Tibial nerve (tissue), 4 donors: ENCODE results near the gene SPATA46.

ENCODE experiments used
- EP300 ChIP-seq, 2 donors: sonication (generic); formaldehyde crosslinking; IDR thresholded peaks; one replicate each; pipeline ENCODE4 v1.6.1; 2017; ENCODE audit warnings: antibody characterized with exemption in 2 of 2, mild to moderate bottlenecking in 1 of 2
- TF ChIP-seq, protein P1 (sequence below), 5 experiments: fragments of 200-600 bp in 3 of 5; fragments of 450-650 bp in 2 of 5; sonication (generic) in 3 of 5; IDR thresholded peaks; one replicate each; pipeline ENCODE4 v1.5.1; 2016 to 2019; ENCODE audit warnings: antibody characterized with exemption in 5 of 5, mild to moderate bottlenecking in 3 of 5, moderate library complexity in 2 of 5

GRCh38 chr1:162404550-162405160, 28.0 kb upstream of the SPATA46 start:
- TF ChIP-seq EP300 (IDR thresholded peaks at IDR 0.05): no peak
- TF ChIP-seq, protein P1, sequence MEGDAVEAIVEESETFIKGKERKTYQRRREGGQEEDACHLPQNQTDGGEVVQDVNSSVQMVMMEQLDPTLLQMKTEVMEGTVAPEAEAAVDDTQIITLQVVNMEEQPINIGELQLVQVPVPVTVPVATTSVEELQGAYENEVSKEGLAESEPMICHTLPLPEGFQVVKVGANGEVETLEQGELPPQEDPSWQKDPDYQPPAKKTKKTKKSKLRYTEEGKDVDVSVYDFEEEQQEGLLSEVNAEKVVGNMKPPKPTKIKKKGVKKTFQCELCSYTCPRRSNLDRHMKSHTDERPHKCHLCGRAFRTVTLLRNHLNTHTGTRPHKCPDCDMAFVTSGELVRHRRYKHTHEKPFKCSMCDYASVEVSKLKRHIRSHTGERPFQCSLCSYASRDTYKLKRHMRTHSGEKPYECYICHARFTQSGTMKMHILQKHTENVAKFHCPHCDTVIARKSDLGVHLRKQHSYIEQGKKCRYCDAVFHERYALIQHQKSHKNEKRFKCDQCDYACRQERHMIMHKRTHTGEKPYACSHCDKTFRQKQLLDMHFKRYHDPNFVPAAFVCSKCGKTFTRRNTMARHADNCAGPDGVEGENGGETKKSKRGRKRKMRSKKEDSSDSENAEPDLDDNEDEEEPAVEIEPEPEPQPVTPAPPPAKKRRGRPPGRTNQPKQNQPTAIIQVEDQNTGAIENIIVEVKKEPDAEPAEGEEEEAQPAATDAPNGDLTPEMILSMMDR (IDR thresholded peaks at IDR 0.05): no peak
